Activated CD4-positive, alpha-beta T cell treated with anti-CD3 and anti-CD28 coated beads for 1 hour (primary cell): ENCODE data around the gene RELL1.

Experiments
- DNase-seq: peaks from one replicate; pipeline ENCODE4 v3.0.0-alpha.2; 2020

Gene RELL1

DNA sequence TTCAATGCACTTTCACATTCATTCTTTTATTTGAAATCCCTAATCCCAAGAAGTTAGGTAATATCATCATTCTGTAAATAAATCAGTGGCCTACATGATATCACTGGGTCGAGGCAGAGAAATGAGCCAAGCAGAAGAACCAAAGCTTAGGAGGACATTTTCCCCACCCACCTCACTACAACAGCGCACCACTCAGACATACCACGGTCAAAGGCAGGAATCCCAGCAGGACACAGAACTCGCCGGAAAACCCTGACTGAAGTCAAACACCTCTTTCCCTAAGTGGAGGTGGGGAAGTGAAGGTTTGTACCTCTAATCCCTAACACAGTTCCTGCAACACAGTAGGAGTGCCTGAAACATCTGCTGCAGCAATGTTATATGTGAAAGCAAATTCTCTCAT lies 21.5 kb downstream of the RELL1 start:
- DNase-seq = no peak

DNA sequence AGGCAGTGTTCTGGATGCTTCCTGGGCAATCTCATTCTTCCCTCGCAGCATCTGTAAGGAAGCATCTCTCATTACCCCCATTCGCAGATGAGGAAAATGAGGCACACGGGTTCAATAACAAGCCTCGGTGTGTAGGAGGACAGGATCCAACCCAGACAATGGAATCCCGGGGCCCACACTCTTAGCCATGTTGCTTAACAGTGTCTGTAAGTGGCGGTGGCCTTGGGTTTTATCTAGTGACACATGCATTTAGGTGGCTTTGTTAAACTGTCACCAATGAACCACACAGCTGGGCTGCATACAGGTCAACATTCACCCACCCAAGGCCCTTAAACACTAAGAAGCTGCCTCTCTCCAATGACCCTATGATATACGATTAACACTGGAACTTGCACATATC lies 22.6 kb downstream of the RELL1 start:
- no peak for DNase-seq

DNA sequence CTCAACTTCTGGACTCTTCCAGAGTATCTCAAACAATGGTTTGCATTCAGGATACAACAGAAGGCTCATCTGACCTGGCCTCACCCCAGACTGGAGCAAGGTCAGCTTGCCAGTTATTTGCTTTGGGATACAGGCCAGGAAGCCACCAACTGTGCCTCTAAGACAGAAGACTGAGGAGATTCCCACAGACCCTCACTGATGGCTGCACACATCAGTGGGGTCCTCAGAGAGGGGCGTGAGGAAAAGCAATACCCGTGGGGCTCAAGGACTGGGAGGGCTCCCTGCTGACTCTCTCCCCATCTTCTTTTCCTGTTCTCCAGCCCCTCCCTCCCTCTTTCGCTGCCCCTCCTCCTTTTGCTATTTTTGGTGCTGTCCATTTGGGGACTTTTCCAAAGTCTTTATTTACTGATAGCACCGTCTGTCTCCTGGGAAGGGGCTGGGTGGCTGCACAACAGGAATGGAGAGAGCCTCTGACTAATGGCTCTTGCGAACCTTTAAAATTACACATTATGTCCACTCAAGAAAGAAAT lies 23.2 kb downstream of the RELL1 start:
- DNase-seq = no peak

DNA sequence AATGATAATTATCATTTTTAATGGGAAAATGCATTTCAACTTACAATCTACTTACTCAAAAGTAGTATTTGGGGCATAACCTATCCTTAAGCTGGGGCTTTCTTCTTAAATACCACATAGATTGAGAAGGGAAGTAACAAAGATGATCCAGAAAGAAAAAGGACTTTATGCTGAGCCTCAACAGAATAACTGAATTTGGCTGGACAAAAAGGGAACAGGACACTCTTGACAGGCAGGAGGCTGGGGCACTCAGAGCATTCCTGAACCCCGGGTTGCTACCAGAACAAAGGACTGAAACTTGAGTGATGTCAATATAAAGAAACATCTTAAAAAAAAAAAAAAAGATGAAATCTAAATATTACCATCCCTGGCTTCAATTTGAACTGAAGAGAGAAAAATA lies 23.9 kb downstream of the RELL1 start:
- no peak for DNase-seq

GRCh38 chr4:37661772-37662171 lies 24.4 kb downstream of the RELL1 start:
- DNase-seq = no peak

DNA sequence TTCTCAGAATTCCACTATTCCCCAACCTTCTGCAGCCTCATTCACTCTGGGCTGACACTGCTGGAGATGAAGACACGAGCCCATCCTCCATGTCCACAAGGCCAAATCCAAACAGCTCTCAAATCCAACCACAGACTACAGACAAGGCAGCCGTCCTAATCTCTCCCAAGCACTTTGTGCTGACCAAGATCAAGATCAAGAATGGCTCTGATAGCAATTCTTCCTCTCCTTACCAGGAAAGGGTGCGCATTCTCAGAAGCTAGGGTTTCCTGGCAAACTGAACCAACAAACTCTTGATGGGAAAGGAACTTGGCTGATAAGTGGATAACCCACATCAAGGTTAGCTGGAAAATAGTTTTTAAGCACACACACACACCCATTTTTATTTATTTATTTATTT lies 26.5 kb downstream of the RELL1 start:
- no peak for DNase-seq

- DNase-seq = no peak
Observed at GRCh38 chr4:37656649-37657048, 29.5 kb downstream of the RELL1 start.

DNA sequence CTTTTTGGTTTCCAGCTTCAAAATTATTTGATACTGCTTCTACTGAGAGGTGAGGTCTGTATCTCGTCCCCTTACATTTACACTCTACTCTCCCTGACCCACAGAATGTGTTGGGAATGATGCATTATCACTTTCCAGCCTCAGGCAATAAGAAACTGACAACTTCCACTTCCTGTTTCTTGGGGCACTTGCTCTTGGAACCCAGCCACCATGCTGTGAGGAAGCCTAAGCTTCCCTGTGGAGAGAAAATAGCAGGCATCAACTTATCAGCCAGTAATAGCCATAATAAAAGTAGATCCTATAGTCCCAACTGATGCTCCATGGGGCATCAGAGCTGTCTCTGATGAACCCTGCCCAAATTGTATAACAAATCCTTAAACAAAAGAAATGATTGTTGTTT lies 32.6 kb downstream of the RELL1 start:
- DNase-seq = no peak

GRCh38 chr4:37652747-37653527 lies 33.2 kb downstream of the RELL1 start:
- no peak for DNase-seq

DNA sequence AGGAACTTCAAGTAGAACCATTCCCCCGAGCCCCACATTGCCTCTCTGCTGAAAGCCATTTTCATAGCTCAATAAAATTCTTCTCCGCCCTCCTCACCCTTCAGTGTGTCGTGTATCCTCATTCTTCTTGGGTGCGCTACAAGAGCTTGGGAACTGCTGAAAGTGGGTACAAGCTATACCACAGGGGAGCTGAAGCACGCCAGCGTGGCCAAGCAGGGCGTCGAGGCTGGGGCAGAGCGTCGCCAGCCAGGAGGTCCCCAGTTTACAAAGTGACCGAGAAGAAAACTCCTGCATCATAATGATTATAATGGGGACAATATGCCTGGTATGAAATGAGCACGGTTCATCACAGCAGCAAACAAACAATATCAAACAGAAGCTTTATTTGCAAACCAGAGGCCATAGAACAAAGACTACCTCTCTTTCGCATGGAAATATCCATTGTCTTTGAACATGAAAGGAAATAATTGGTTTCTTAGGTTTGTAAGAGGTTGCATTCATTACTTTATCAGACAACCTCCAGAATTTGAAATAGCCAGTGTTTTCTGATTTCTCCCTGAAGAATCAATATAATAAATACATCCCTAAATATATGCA lies 34.3 kb downstream of the RELL1 start:
- DNase-seq = no peak

GRCh38 chr4:37650481-37650880 lies 35.7 kb downstream of the RELL1 start:
- DNase-seq = no peak

DNA sequence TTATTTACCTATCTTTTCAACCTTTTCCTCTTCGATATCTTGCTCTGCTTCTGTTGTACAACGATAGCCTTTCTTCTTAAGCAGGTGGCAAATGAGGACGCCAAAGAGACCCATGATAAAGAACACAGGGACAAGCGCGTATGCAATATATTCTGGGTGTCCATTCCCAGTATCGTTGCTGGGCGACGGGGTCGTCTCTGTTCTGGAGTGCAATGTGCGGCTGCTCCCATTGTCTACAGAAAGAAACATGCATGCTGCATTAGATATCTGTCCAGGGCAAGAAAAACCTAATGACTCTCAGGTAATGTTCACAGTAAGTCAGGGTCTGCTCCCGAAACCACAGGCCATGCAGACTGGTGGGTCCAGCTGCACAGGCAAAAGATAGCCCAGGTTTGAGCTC lies 36.9 kb downstream of the RELL1 start:
- DNase-seq = no peak

GRCh38 chr4:37648084-37648817 lies 37.9 kb downstream of the RELL1 start:
- DNase-seq = no peak

GRCh38 chr4:37646247-37646646 lies 39.9 kb downstream of the RELL1 start:
- DNase-seq = no peak

- DNase-seq = no peak
Observed at GRCh38 chr4:37645736-37646135, 40.4 kb downstream of the RELL1 start.

DNA sequence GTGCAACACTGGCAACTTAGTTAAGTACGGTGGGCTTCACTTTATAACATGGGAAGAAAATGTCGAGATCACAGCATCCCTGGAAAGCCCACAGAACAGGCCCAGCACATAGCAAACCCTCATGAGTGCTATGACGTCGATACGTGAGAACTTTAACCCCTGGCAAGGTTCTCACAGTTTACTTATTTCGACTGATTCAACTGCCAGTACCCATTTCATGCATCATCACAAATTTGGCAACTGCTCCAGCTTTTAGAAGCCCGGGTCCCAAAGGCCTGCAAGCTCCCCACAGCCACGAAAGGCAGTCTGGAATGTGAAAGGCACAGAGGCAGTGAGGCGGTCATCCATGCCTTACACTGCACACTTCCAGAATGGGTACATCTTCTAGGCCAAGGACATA lies 41.2 kb downstream of the RELL1 start:
- no peak for DNase-seq

DNA sequence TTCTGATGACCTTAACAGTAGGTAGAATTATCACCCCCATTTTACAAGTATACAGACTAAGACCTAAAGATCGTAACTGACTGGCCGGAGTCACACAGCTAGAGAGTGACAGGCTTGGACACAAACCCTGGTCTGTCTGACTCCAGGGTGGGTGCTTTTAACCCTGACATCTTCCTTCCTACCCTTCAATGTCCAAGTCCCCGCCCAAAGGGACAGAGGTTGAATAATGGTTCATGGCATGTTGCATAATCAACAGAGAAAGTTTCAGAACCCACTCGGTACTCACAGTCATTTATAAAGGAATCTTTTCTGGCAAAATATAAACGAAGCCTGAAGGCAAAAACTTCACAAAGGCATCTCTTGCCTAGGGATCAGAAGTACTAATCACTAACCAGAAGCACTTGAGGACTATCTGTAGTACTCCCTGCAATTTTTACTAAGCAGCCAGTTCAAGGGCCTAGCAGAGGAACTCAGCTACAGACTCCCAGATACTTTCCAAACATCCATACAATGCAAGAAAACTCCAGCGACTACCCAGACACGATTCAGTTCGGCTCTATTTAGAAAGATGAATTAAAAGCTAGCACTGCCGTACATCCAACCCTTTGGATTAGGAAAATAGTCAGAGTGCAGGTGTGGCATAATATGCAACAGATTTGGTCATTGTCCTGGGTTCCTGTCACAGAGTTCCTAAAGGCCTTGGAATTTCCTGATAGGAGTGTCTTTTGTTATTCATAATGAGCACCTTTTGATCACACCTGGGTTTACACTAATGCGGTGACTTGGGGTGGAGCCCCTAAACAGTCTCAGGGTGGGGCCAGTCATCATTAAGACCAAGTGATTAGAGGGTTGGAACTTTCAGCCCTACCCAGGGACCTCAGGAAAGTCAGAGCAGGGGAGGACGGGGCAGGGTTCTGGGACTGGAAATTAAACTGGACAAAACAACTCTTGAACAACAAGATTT lies 44.0 kb downstream of the RELL1 start:
- DNase-seq = no peak

- DNase-seq = no peak
Observed at GRCh38 chr4:37641352-37641751, 44.8 kb downstream of the RELL1 start.

GRCh38 chr4:37639551-37640285 lies 46.5 kb downstream of the RELL1 start:
- DNase-seq = no peak

- no peak for DNase-seq
Observed at GRCh38 chr4:37635155-37635554, 51.0 kb downstream of the RELL1 start.

DNA sequence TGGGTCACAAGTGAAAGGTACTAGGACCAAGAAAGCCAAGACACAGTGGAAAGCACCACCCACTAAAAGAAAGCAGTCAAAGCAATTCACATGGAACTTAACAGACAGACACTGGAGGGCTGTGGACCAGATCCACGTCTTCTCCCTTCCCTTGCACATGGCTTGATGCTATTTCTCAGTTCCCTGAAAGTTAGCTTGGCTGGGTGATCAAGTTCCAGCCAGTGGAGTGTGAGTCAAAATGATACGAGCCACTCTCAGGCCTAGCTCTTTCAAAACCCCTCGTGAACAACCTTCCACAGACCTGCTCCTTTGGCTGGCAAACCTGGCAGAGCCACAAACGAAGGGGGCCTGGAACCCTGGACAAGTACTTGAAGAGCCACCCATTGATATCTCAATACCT lies 52.0 kb downstream of the RELL1 start:
- DNase-seq = no peak

- no peak for DNase-seq
Observed at GRCh38 chr4:37632836-37633235, 53.3 kb downstream of the RELL1 start.
